K562 (cell line): Measurements from ENCODE around the gene COL7A1.

Source experiments
- IRF9 ChIP-seq: fragments of 450-650 bp; IDR thresholded peaks from 2 replicates; pipeline ENCODE4 v1.6.1; 2016; ENCODE audit warnings: missing biosample characterization, missing genetic modification characterization
- ZBTB49 ChIP-seq: sonication (generic); formaldehyde crosslinking; IDR thresholded peaks from 2 replicates; pipeline ENCODE4 v1.8.0; 2022; ENCODE audit warnings: missing genetic modification reagents, mild to moderate bottlenecking, borderline replicate concordance
- ZFP36 ChIP-seq: fragments of 150-350 bp; IDR thresholded peaks from 2 replicates; pipeline ENCODE4 v1.6.1; 2018; ENCODE audit warnings: low read length, low read depth; ENCODE audit not compliant: partially characterized antibody

GRCh38 chr3:48560648-48561018 is 34.5 kb downstream of the COL7A1 start:
- TF ChIP-seq ZFP36 = no peak
- no peak for TF ChIP-seq IRF9
- TF ChIP-seq ZBTB49 = no peak
